Activated CD8-positive, alpha-beta T cell treated with anti-CD3 and anti-CD28 coated beads for 36 hours (primary cell): Measurements from ENCODE around the gene SNCB. TPM values are rescaled to one million over a fixed set of nuclear protein-coding genes. Genes with fewer than 3 reads are reported as not detected.

ENCODE experiments used
- ATAC-seq: fragments of 200-7000 bp; cut with Tn5 transposase; one replicate; pipeline ENCODE4 v1.10.0; 2021; ENCODE audit warnings: mild to moderate bottlenecking, moderate library complexity
- CTCF ChIA-PET: fragments of 350-600 bp; sonication (Branson Sonifier 250); formaldehyde crosslinking; loops from one replicate; lab custom pipeline; 2021; ENCODE audit warnings: antibody characterized with exemption; lab: Charles Lee
- POLR2A ChIA-PET: fragments of 350-600 bp; sonication (Branson Sonifier 250); formaldehyde crosslinking; loops from one replicate; lab custom pipeline; 2021; ENCODE audit warnings: antibody characterized with exemption; lab: Charles Lee
- DNase-seq: peaks from one replicate; pipeline ENCODE4 v3.0.0-alpha.2; 2020
- H3K27ac Mint-ChIP-seq: one replicate; pipeline ENCODE4 v1.8.0; 2021; ENCODE audit warnings: mild to moderate bottlenecking, mixed read lengths
- H3K27me3 Mint-ChIP-seq: one replicate; pipeline ENCODE4 v1.8.0; 2021; ENCODE audit warnings: mixed read lengths
- H3K36me3 Mint-ChIP-seq: one replicate; pipeline ENCODE4 v1.8.0; 2021; ENCODE audit warnings: low read depth, mixed read lengths
- H3K4me1 Mint-ChIP-seq: one replicate; pipeline ENCODE4 v1.8.0; 2021; ENCODE audit warnings: low read depth, mixed read lengths
- H3K4me3 Mint-ChIP-seq: one replicate; pipeline ENCODE4 v1.8.0; 2021; ENCODE audit warnings: mild to moderate bottlenecking, moderate library complexity, mixed read lengths
- H3K9me3 Mint-ChIP-seq: one replicate; pipeline ENCODE4 v1.8.0; 2021; ENCODE audit warnings: mixed read lengths
- CTCF ChIP-seq: fragments of 200-600 bp; IDR thresholded peaks from one replicate; pipeline ENCODE4 v1.8.0; 2022; ENCODE audit warnings: antibody characterized with exemption, mild to moderate bottlenecking
- intact Hi-C: fragments of 100-400 bp; cut with micrococcal nuclease; formaldehyde crosslinking; loops from one replicate; pipeline ENCODE4 v1.10.0; 2022
- total RNA-seq, 2 experiments: library from RNA; stranded (reverse); gene quantifications; one replicate each; pipeline ENCODE4 v1.2.3, GENCODE V29; 2021

Gene SNCB
- total RNA-seq, 2 experiments from 2014 or later: 0.69 to 0.79 TPM

GRCh38 chr5:176676361-176676824, 46.1 kb upstream of the SNCB start:
- no peaks in the 10 kb centered on the region for H3K4me1 Mint-ChIP-seq
- H3K36me3 Mint-ChIP-seq: no peaks in the 10 kb centered on the region
- POLR2A ChIA-PET: no interaction called here
- DNase-seq (no peak), ATAC-seq (no peak)
- no peak overlapping the region for H3K27ac Mint-ChIP-seq
- intact Hi-C loops: no loop called here
- H3K4me3 Mint-ChIP-seq: no peak overlapping the region
- H3K27me3 Mint-ChIP-seq: peaks cover 36% of the 10 kb centered on the region
- no peaks in the 10 kb centered on the region for H3K9me3 Mint-ChIP-seq
- TF ChIP-seq CTCF: no peak
- CTCF ChIA-PET: interaction anchor here (3.1 kb wide), 1 partner anchor 16 kb away, joined by 17 read pairs; no protein-coding TSS in a partner anchor

GRCh38 chr5:176675676-176676360, 45.5 kb upstream of the SNCB start:
- no peaks in the 10 kb centered on the region for H3K9me3 Mint-ChIP-seq
- H3K27me3 Mint-ChIP-seq: peaks cover 38% of the 10 kb centered on the region
- H3K4me3 Mint-ChIP-seq: no peak overlapping the region
- POLR2A ChIA-PET: no interaction called here
- H3K4me1 Mint-ChIP-seq: no peaks in the 10 kb centered on the region
- H3K36me3 Mint-ChIP-seq: no peaks in the 10 kb centered on the region
- intact Hi-C loops: no loop called here
- no peak for TF ChIP-seq CTCF
- DNase-seq: no peak
- H3K27ac Mint-ChIP-seq: no peak overlapping the region
- CTCF ChIA-PET: interaction anchor here (3.1 kb wide), 1 partner anchor 16 kb away, joined by 17 read pairs; no protein-coding TSS in a partner anchor
- ATAC-seq: no peak

GRCh38 chr5:176674799-176675198, 44.5 kb upstream of the SNCB start:
- H3K27me3 Mint-ChIP-seq: peaks cover 33% of the 10 kb centered on the region
- ChIA-PET CTCF (interaction anchor here (3.1 kb wide), 1 partner anchor 15 kb away, joined by 17 read pairs; no protein-coding TSS in a partner anchor), POLR2A (no interaction called here)
- H3K4me1 Mint-ChIP-seq: no peaks in the 10 kb centered on the region
- DNase-seq (no peak), ATAC-seq (no peak)
- H3K36me3 Mint-ChIP-seq: no peaks in the 10 kb centered on the region
- H3K4me3 Mint-ChIP-seq: no peak overlapping the region
- H3K9me3 Mint-ChIP-seq: no peaks in the 10 kb centered on the region
- no peak overlapping the region for H3K27ac Mint-ChIP-seq
- no peak for TF ChIP-seq CTCF
- intact Hi-C loops: no loop called here

GRCh38 chr5:176673651-176674583, 43.6 kb upstream of the SNCB start:
- ATAC-seq (no peak), DNase-seq (no peak)
- CTCF ChIA-PET: interaction anchor here (1.4 kb wide), 1 partner anchor 13 kb away, joined by 5 read pairs; no protein-coding TSS in a partner anchor
- intact Hi-C loops: no loop called here
- peaks cover 25% of the 10 kb centered on the region for H3K27me3 Mint-ChIP-seq
- no peak overlapping the region for H3K27ac Mint-ChIP-seq
- POLR2A ChIA-PET: interaction anchor here (0.6 kb wide), 1 partner anchor 106 kb away, joined by 3 read pairs; no protein-coding TSS in a partner anchor
- H3K4me3 Mint-ChIP-seq: no peak overlapping the region
- no peaks in the 10 kb centered on the region for H3K36me3 Mint-ChIP-seq
- H3K4me1 Mint-ChIP-seq: no peaks in the 10 kb centered on the region
- H3K9me3 Mint-ChIP-seq: no peaks in the 10 kb centered on the region
- TF ChIP-seq CTCF: no peak
